ENCODE results near the gene SUGCT.

The SUGCT gene

GRCh38 chr7:40755438-40755837 is 620.6 kb downstream of the SUGCT start:
- Histone ChIP-seq H3K27me3 (ENCODE audit: insufficient read depth, low read length) (no peaks in the 10 kb centered on the region), H3K9me3 (ENCODE audit: insufficient read depth, low read depth, low read length) (no peaks in the 10 kb centered on the region), H3K23ac (ENCODE audit: low read length) (no peak overlapping the region), H3K79me1 (ENCODE audit: low read length) (peaks cover 3% of the 10 kb centered on the region), H3K36me3 (ENCODE audit: control insufficient read depth in 1 of 2, insufficient read depth in 2 of 2, low read length in 2 of 2) (no peaks in the 10 kb centered on the region), H3K4ac (ENCODE audit: low read depth, low read length) (no peak overlapping the region), H3K4me2 (ENCODE audit: low read length) (no peak overlapping the region), H2AFZ (ENCODE audit: insufficient read depth, low read length, poor library complexity) (no peak overlapping the region), H3K14ac (ENCODE audit: low read length) (no peak overlapping the region), H2AK5ac (ENCODE audit: low read length) (no peak overlapping the region), H3K18ac (ENCODE audit: low read length) (no peak overlapping the region), H2BK5ac (ENCODE audit: low read depth, low read length, poor library complexity) (no peak overlapping the region), H3K27ac (ENCODE audit: low read depth, low read length) (no peak overlapping the region), H3K4me3 (ENCODE audit: low read depth, low read length) (peak overlapping the region; percentile 49), H3K79me2 (ENCODE audit: control insufficient read depth, insufficient read depth, low read length, poor library complexity) (no peaks in the 10 kb centered on the region), H4K8ac (ENCODE audit: low read depth, low read length) (no peak overlapping the region), H3K9ac (ENCODE audit: low read length) (no peak overlapping the region), H2BK120ac (ENCODE audit: insufficient read depth, low read length, poor library complexity) (no peak overlapping the region), H2BK12ac (ENCODE audit: low read length) (no peak overlapping the region), H4K91ac (ENCODE audit: low read depth, low read length) (no peak overlapping the region), H4K12ac (ENCODE audit: low read depth, low read length) (no peak overlapping the region), H3K4me1 (ENCODE audit: control insufficient read depth in 1 of 2, insufficient read depth in 2 of 2, low read length in 2 of 2) (peaks cover 2% of the 10 kb centered on the region in 2 experiments)
- no CpG with 5 or more reads among the region's 2 CpGs for WGBS (ENCODE audit: extremely low coverage, insufficient coverage, insufficient read length)
- DNase-seq, result no peak

- H3K36me3 ChIP-seq (ENCODE audit: control insufficient read depth in 1 of 2, insufficient read depth in 2 of 2, low read length in 2 of 2), result no peaks in the 10 kb centered on the region
- H3K4me2 ChIP-seq (ENCODE audit: low read length), result no peak overlapping the region
- no peak overlapping the region for H4K8ac ChIP-seq (ENCODE audit: low read depth, low read length)
- WGBS (ENCODE audit: extremely low coverage, insufficient coverage, insufficient read length), result no CpG with 5 or more reads among the region's 4 CpGs
- no peak overlapping the region for H3K4ac ChIP-seq (ENCODE audit: low read depth, low read length)
- no peak overlapping the region for H2BK120ac ChIP-seq (ENCODE audit: insufficient read depth, low read length, poor library complexity)
- no peak overlapping the region for H4K12ac ChIP-seq (ENCODE audit: low read depth, low read length)
- H3K27ac ChIP-seq (ENCODE audit: low read depth, low read length), result no peak overlapping the region
- peaks cover 3% of the 10 kb centered on the region for H3K79me1 ChIP-seq (ENCODE audit: low read length)
- H3K79me2 ChIP-seq (ENCODE audit: control insufficient read depth, insufficient read depth, low read length, poor library complexity), result no peaks in the 10 kb centered on the region
- H3K9me3 ChIP-seq (ENCODE audit: insufficient read depth, low read depth, low read length), result no peaks in the 10 kb centered on the region
- H3K14ac ChIP-seq (ENCODE audit: low read length), result no peak overlapping the region
- H3K9ac ChIP-seq (ENCODE audit: low read length), result no peak overlapping the region
- DNase-seq, result no peak
- no peak overlapping the region for H3K4me3 ChIP-seq (ENCODE audit: low read depth, low read length)
- no peak overlapping the region for H3K23ac ChIP-seq (ENCODE audit: low read length)
- no peak overlapping the region for H2AK5ac ChIP-seq (ENCODE audit: low read length)
- no peaks in the 10 kb centered on the region for H3K27me3 ChIP-seq (ENCODE audit: insufficient read depth, low read length)
- H2AFZ ChIP-seq (ENCODE audit: insufficient read depth, low read length, poor library complexity), result no peak overlapping the region
- H2BK12ac ChIP-seq (ENCODE audit: low read length), result no peak overlapping the region
- no peak overlapping the region for H4K91ac ChIP-seq (ENCODE audit: low read depth, low read length)
- peaks cover 2% of the 10 kb centered on the region in 2 experiments for H3K4me1 ChIP-seq (ENCODE audit: control insufficient read depth in 1 of 2, insufficient read depth in 2 of 2, low read length in 2 of 2)
- no peak overlapping the region for H2BK5ac ChIP-seq (ENCODE audit: low read depth, low read length, poor library complexity)
- H3K18ac ChIP-seq (ENCODE audit: low read length), result no peak overlapping the region
Observed at GRCh38 chr7:40757109-40757508, 622.3 kb downstream of the SUGCT start.

DNA sequence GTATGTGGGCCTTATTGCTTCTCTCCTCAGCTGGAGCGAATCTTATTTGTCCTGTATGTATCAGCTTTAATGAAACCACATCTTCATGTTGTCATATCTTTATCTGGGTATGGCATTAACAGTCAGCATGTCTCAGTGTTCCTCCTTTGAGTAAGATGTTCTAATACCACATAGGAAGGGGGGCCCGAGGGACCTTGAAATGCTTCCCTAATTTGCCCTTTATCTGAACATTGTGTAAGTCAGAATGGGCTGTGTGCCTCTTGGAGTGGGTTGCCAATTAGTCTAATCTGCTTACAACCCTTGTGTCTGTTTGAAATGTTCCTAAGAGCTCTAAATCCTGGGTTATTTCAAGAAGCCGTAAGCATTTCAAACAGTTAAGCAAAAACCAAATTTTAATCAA is 623.8 kb downstream of the SUGCT start:
- DNase-seq, result no peak
- Histone ChIP-seq H3K27me3 (ENCODE audit: insufficient read depth, low read length) (no peaks in the 10 kb centered on the region), H4K91ac (ENCODE audit: low read depth, low read length) (no peak overlapping the region), H2AFZ (ENCODE audit: insufficient read depth, low read length, poor library complexity) (no peak overlapping the region), H3K14ac (ENCODE audit: low read length) (no peak overlapping the region), H3K9ac (ENCODE audit: low read length) (no peak overlapping the region), H2BK5ac (ENCODE audit: low read depth, low read length, poor library complexity) (no peak overlapping the region), H3K9me3 (ENCODE audit: insufficient read depth, low read depth, low read length) (no peaks in the 10 kb centered on the region), H2BK120ac (ENCODE audit: insufficient read depth, low read length, poor library complexity) (no peak overlapping the region), H3K4me2 (ENCODE audit: low read length) (no peak overlapping the region), H3K36me3 (ENCODE audit: control insufficient read depth in 1 of 2, insufficient read depth in 2 of 2, low read length in 2 of 2) (no peaks in the 10 kb centered on the region), H2BK12ac (ENCODE audit: low read length) (no peak overlapping the region), H3K4me3 (ENCODE audit: low read depth, low read length) (no peak overlapping the region), H3K4me1 (ENCODE audit: control insufficient read depth in 1 of 2, insufficient read depth in 2 of 2, low read length in 2 of 2) (peaks cover 2% of the 10 kb centered on the region in 2 experiments), H4K12ac (ENCODE audit: low read depth, low read length) (no peak overlapping the region), H3K23ac (ENCODE audit: low read length) (no peak overlapping the region), H3K27ac (ENCODE audit: low read depth, low read length) (no peak overlapping the region), H3K18ac (ENCODE audit: low read length) (no peak overlapping the region), H3K4ac (ENCODE audit: low read depth, low read length) (no peak overlapping the region), H3K79me2 (ENCODE audit: control insufficient read depth, insufficient read depth, low read length, poor library complexity) (no peaks in the 10 kb centered on the region), H3K79me1 (ENCODE audit: low read length) (peaks cover 3% of the 10 kb centered on the region), H2AK5ac (ENCODE audit: low read length) (no peak overlapping the region), H4K8ac (ENCODE audit: low read depth, low read length) (no peak overlapping the region)
- no CpG with 5 or more reads among the region's 3 CpGs for WGBS (ENCODE audit: extremely low coverage, insufficient coverage, insufficient read length)

- no peak overlapping the region for H4K91ac ChIP-seq (ENCODE audit: low read depth, low read length)
- H3K4me1 ChIP-seq (ENCODE audit: control insufficient read depth in 1 of 2, insufficient read depth in 2 of 2, low read length in 2 of 2), result no peaks in the 10 kb centered on the region
- no peak overlapping the region for H4K12ac ChIP-seq (ENCODE audit: low read depth, low read length)
- no peaks in the 10 kb centered on the region for H3K79me2 ChIP-seq (ENCODE audit: control insufficient read depth, insufficient read depth, low read length, poor library complexity)
- H3K4me3 ChIP-seq (ENCODE audit: low read depth, low read length), result no peak overlapping the region
- DNase-seq, result no peak
- H3K79me1 ChIP-seq (ENCODE audit: low read length), result peaks cover 2% of the 10 kb centered on the region
- no peak overlapping the region for H3K4ac ChIP-seq (ENCODE audit: low read depth, low read length)
- no peaks in the 10 kb centered on the region for H3K27me3 ChIP-seq (ENCODE audit: insufficient read depth, low read length)
- H3K27ac ChIP-seq (ENCODE audit: low read depth, low read length), result no peak overlapping the region
- H2BK5ac ChIP-seq (ENCODE audit: low read depth, low read length, poor library complexity), result no peak overlapping the region
- H3K14ac ChIP-seq (ENCODE audit: low read length), result no peak overlapping the region
- no peak overlapping the region for H4K8ac ChIP-seq (ENCODE audit: low read depth, low read length)
- H2BK12ac ChIP-seq (ENCODE audit: low read length), result no peak overlapping the region
- H2AFZ ChIP-seq (ENCODE audit: insufficient read depth, low read length, poor library complexity), result no peak overlapping the region
- H3K36me3 ChIP-seq (ENCODE audit: control insufficient read depth in 1 of 2, insufficient read depth in 2 of 2, low read length in 2 of 2), result no peaks in the 10 kb centered on the region
- no peak overlapping the region for H2AK5ac ChIP-seq (ENCODE audit: low read length)
- H3K4me2 ChIP-seq (ENCODE audit: low read length), result no peak overlapping the region
- no peak overlapping the region for H2BK120ac ChIP-seq (ENCODE audit: insufficient read depth, low read length, poor library complexity)
- no peaks in the 10 kb centered on the region for H3K9me3 ChIP-seq (ENCODE audit: insufficient read depth, low read depth, low read length)
- WGBS (ENCODE audit: extremely low coverage, insufficient coverage, insufficient read length), result no CpG with 5 or more reads among the region's 5 CpGs
- no peak overlapping the region for H3K9ac ChIP-seq (ENCODE audit: low read length)
- no peak overlapping the region for H3K18ac ChIP-seq (ENCODE audit: low read length)
- no peak overlapping the region for H3K23ac ChIP-seq (ENCODE audit: low read length)
Observed at GRCh38 chr7:40760293-40760964, 625.6 kb downstream of the SUGCT start.

Data from trophoblast cell (in vitro differentiated cells and primary cell).